Endometrium (tissue), 2 donors: ENCODE results near the gene DMGDH.

ENCODE experiments used
- FAIRE-seq: peaks from 2 replicates; lab custom pipeline; 2012; peaks lifted over from hg19 to GRCh38; lab: Jason Lieb, UNC
- donor health status: control.
- donor health status: control.

The DMGDH gene

GRCh38 chr5:78974011-78974410 lies 95.5 kb downstream of the DMGDH start:
- FAIRE-seq: peak; percentile 8

GRCh38 chr5:78972654-78973428 lies 96.6 kb downstream of the DMGDH start:
- peak; percentile 88 for FAIRE-seq

- no peak for FAIRE-seq
These were observed 97.5 kb downstream of the DMGDH start for GRCh38 chr5:78971998-78972397.

GRCh38 chr5:78968781-78969180 lies 100.7 kb downstream of the DMGDH start:
- no peak for FAIRE-seq

GRCh38 chr5:78964889-78965288 lies 104.6 kb downstream of the DMGDH start:
- FAIRE-seq: peak; percentile 87

GRCh38 chr5:78961743-78962142 lies 107.7 kb downstream of the DMGDH start:
- no peak for FAIRE-seq

GRCh38 chr5:78959767-78960166 lies 109.7 kb downstream of the DMGDH start:
- FAIRE-seq: no peak

GRCh38 chr5:78958672-78959445 lies 110.6 kb downstream of the DMGDH start:
- no peak for FAIRE-seq

- FAIRE-seq: no peak
These were observed 112.6 kb downstream of the DMGDH start for GRCh38 chr5:78956901-78957300.

GRCh38 chr5:78953092-78953800 lies 116.2 kb downstream of the DMGDH start:
- FAIRE-seq: no peak
